Skeletal muscle tissue (tissue), 4 donors: ENCODE results near the gene TMEM238L. TPM values are rescaled to one million over a fixed set of nuclear protein-coding genes. Genes with fewer than 3 reads are reported as not detected.

Experiments used
- H3K27ac ChIP-seq: one replicate; pipeline ENCODE4 v1.7.0; 2013; ENCODE audit warnings: mild to moderate bottlenecking, low read depth, low read length, inconsistent platforms
- H3K27me3 ChIP-seq, 3 donors: one replicate each; pipeline ENCODE4 v1.7.0; 2013; ENCODE audit warnings: low read length in 3 of 3; ENCODE audit not compliant: control insufficient read depth in 3 of 3, insufficient read depth in 3 of 3
- H3K36me3 ChIP-seq, 3 donors: one replicate each; pipeline ENCODE4 v1.7.0; 2013; ENCODE audit warnings: low read length in 3 of 3; ENCODE audit not compliant: control insufficient read depth in 3 of 3, insufficient read depth in 3 of 3
- H3K4me1 ChIP-seq, 3 donors: one replicate each; pipeline ENCODE4 v1.7.0; 2013; ENCODE audit warnings: low read length in 3 of 3, mild to moderate bottlenecking in 3 of 3; ENCODE audit not compliant: control insufficient read depth in 3 of 3, insufficient read depth in 3 of 3
- H3K4me3 ChIP-seq, 3 donors: one replicate each; pipeline ENCODE4 v1.7.0; 2013; ENCODE audit warnings: low read length in 3 of 3
- H3K9ac ChIP-seq, 3 donors: one replicate each; pipeline ENCODE4 v1.7.0; 2013; ENCODE audit warnings: low read length in 3 of 3, mild to moderate bottlenecking in 3 of 3, moderate library complexity in 2 of 3, low read depth in 1 of 3
- H3K9me3 ChIP-seq, 3 donors: one replicate each; pipeline ENCODE4 v1.7.0; 2013; ENCODE audit warnings: low read length in 3 of 3; ENCODE audit not compliant: control insufficient read depth in 3 of 3
- total RNA-seq: library from RNA; depleted of rRNA; stranded (reverse); fragments of >200 nt; gene quantifications from one replicate; pipeline ENCODE4 v1.2.3, GENCODE V29; 2014
- donor health status: Osteomylitis.

The TMEM238L gene
- total RNA-seq, 1 donor from 2014 or later = not detected

- no peaks in the 10 kb centered on the region for H3K27me3 ChIP-seq
- H3K27ac ChIP-seq = no peak overlapping the region
- peaks cover 0 to 2% (median 0%) of the 10 kb centered on the region in 3 donors for H3K9me3 ChIP-seq
Measured at GRCh38 chr17:10768750-10769251, 35.1 kb downstream of the TMEM238L start.

DNA sequence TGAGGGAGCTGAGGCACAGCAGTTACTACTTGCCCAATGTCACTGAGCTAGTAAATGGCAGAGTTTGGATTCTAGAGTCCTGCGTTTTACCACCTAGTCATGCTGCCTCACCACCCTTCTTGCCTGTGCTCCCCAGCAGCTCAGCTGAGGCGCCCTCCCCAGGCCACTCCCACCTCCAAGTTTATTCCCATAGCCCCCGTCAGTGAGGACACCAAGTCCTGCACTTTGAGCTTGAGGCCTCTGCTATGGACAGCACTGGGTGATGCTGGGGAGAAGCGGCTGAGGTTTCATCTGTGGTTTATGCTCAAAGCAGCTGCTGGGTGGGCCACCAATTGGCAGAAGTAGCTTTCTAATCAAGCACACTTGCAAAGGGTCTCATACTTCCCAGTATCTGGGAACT lies 36.7 kb downstream of the TMEM238L start:
- Histone ChIP-seq H3K9ac (no peak overlapping the region), H3K27me3 (no peaks in the 10 kb centered on the region), H3K4me3 (no peak overlapping the region), H3K27ac (no peak overlapping the region), H3K4me1 (peaks cover 0 to 5% (median 3%) of the 10 kb centered on the region in 3 donors), H3K36me3 (peaks cover 0 to 6% (median 2%) of the 10 kb centered on the region in 3 donors), H3K9me3 (no peaks in the 10 kb centered on the region)

More at GRCh38 chr17:10768750-10769251, 35.1 kb downstream of the TMEM238L start:
- peaks cover 0 to 6% (median 2%) of the 10 kb centered on the region in 3 donors for H3K36me3 ChIP-seq
- no peak overlapping the region for H3K9ac ChIP-seq
- peaks cover 0 to 5% (median 5%) of the 10 kb centered on the region in 3 donors for H3K4me1 ChIP-seq
- H3K4me3 ChIP-seq = no peak overlapping the region

DNA sequence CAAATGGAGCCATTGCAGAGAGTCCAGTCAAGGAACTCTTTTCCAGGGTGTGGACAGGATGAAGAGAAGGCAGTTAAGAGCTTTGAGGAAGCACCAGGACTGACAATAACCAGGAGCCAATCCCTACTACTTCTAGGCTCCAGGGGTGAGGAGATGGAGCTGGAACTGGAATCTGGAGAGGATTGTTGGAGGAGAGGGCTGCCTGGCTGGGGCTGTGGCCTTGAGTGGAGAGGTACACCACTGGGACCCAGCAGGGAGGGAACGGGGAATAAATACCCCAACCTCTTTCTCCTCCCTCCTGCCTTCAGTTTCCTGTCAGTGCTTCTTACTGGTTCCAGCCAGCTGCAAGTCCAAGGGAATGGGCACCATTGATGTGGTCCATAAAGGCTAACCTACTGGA lies 41.9 kb downstream of the TMEM238L start:
- Histone ChIP-seq H3K27me3 (no peaks in the 10 kb centered on the region), H3K36me3 (peaks cover 0 to 6% (median 2%) of the 10 kb centered on the region in 3 donors), H3K9ac (no peak overlapping the region), H3K9me3 (no peaks in the 10 kb centered on the region), H3K4me3 (no peak overlapping the region), H3K27ac (no peak overlapping the region), H3K4me1 (peaks cover 2 to 11% (median 9%) of the 10 kb centered on the region in 3 donors)

GRCh38 chr17:10761281-10761680 lies 42.6 kb downstream of the TMEM238L start:
- Histone ChIP-seq H3K9me3 (no peaks in the 10 kb centered on the region), H3K4me3 (no peak overlapping the region), H3K4me1 (peaks cover 10 to 16% (median 13%) of the 10 kb centered on the region in 3 donors), H3K36me3 (peaks cover 0 to 3% (median 0%) of the 10 kb centered on the region in 3 donors), H3K9ac (no peak overlapping the region), H3K27me3 (no peaks in the 10 kb centered on the region), H3K27ac (no peak overlapping the region)

DNA sequence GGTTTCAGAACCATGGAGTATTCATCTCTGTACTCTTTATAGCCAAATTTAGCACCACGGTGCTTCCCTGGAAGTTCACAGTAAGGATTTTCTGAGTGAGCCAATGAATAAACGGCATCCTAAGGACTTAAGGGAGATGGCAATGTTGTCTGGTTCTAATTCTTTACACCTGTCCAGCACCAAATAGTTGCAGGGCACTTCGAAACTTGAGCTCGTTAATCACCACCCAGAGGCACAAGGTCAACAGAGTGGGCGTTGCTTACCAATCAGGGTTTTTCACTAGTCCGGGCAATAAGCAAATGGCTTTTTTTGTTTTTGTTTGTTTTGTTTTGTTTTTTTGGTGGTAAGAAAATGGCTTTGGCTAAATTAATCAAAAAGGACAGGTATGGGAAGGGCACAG lies 45.8 kb downstream of the TMEM238L start:
- H3K4me3 ChIP-seq = no peak overlapping the region
- H3K9me3 ChIP-seq = no peaks in the 10 kb centered on the region
- H3K36me3 ChIP-seq = no peaks in the 10 kb centered on the region
- H3K27me3 ChIP-seq = no peaks in the 10 kb centered on the region
- no peak overlapping the region for H3K27ac ChIP-seq
- peaks cover 11 to 20% (median 13%) of the 10 kb centered on the region in 3 donors for H3K4me1 ChIP-seq
- no peak overlapping the region for H3K9ac ChIP-seq

GRCh38 chr17:10757647-10758046 lies 46.3 kb downstream of the TMEM238L start:
- Histone ChIP-seq H3K4me3 (no peak overlapping the region), H3K27me3 (no peaks in the 10 kb centered on the region), H3K4me1 (peaks cover 11 to 20% (median 13%) of the 10 kb centered on the region in 3 donors), H3K36me3 (no peaks in the 10 kb centered on the region), H3K27ac (no peak overlapping the region), H3K9ac (no peak overlapping the region), H3K9me3 (no peaks in the 10 kb centered on the region)

DNA sequence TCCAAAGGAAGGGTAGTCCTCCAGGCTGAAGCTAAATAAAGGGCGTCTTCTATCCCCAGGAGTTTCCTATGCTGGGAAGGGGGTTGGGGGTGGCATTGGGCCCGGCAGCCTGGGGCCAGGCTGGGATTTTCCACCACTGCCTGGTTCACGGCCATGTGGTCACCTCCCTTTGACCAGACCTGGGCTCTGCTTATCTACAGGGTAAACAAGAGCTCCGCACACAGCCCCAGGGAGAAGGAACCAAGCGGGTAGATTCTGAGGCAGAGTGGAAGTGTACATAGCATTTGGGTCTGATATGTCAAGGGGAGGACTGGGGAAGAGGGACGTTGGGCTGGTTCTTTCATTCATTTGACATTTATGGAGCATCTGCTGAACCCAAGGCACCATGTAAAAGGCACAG lies 46.8 kb downstream of the TMEM238L start:
- Histone ChIP-seq H3K4me1 (peaks cover 11 to 20% (median 13%) of the 10 kb centered on the region in 3 donors), H3K27ac (no peak overlapping the region), H3K36me3 (no peaks in the 10 kb centered on the region), H3K9ac (no peak overlapping the region), H3K27me3 (no peaks in the 10 kb centered on the region), H3K4me3 (no peak overlapping the region), H3K9me3 (no peaks in the 10 kb centered on the region)

DNA sequence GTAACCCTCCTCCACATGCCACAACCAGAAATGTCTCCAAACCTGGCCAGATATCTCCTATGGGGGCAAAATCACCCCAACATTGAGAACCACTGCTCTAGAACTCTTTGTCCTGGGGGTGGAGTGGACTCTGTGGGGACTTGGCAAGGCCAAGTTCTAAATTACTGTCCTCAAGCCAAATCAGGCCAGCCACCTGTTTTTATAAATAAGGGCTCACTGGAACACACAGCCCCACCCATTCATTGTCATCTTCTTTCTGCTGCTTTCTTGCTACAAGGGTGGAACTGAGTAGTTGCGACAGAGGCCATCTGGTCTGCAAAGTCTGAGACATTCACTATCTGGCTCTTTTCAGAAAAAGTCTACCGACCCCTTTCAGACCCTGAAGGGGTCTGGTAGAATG lies 47.3 kb downstream of the TMEM238L start:
- H3K36me3 ChIP-seq = no peaks in the 10 kb centered on the region
- no peaks in the 10 kb centered on the region for H3K27me3 ChIP-seq
- H3K9me3 ChIP-seq = no peaks in the 10 kb centered on the region
- H3K9ac ChIP-seq = no peak overlapping the region
- H3K4me3 ChIP-seq = no peak overlapping the region
- H3K4me1 ChIP-seq = peaks cover 11 to 20% (median 13%) of the 10 kb centered on the region in 3 donors
- H3K27ac ChIP-seq = no peak overlapping the region

GRCh38 chr17:10756185-10756584 lies 47.7 kb downstream of the TMEM238L start:
- no peak overlapping the region for H3K27ac ChIP-seq
- no peaks in the 10 kb centered on the region for H3K36me3 ChIP-seq
- no peak overlapping the region for H3K4me3 ChIP-seq
- H3K9me3 ChIP-seq = no peaks in the 10 kb centered on the region
- peaks cover 11 to 20% (median 13%) of the 10 kb centered on the region in 3 donors for H3K4me1 ChIP-seq
- no peaks in the 10 kb centered on the region for H3K27me3 ChIP-seq
- H3K9ac ChIP-seq = no peak overlapping the region

DNA sequence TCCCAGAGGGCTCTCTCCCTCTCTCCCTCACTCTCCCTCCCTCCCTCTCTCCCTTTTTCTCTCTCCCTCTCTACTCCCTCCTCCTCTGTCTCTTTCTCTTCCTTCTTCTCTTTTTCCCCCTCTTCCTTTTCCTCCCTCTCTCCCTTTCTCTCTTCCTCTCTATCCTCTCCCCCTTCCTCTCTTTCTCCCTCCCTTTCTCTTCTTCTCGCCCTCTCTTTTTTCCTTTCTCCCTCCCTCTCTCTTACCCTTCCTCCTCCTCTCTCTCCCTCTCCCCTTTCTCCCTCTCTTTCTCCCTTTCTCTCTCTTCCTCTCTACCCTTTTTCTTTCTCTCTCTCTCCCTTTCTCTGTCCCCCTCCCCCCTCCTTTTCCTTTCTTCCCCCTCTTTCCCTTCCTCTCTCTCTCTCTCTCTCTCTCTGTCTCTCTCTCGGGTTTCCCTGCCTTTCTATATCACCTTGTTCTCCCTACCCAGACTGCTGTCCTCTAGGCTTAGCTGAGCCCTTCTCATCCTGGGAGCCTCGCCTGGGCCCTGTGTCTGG lies 48.2 kb downstream of the TMEM238L start:
- Histone ChIP-seq H3K27ac (no peak overlapping the region), H3K9me3 (no peaks in the 10 kb centered on the region), H3K4me1 (peaks cover 11 to 20% (median 13%) of the 10 kb centered on the region in 3 donors), H3K36me3 (no peaks in the 10 kb centered on the region), H3K9ac (no peak overlapping the region), H3K4me3 (no peak overlapping the region), H3K27me3 (no peaks in the 10 kb centered on the region)
